ENCODE measurements around the gene PDE6A. TPM values are rescaled to one million over a fixed set of nuclear protein-coding genes. Genes with fewer than 3 reads are reported as not detected.

The PDE6A gene
- total and polyA plus RNA-seq, 2 experiments from 2014 or later: 3.6 to 3.9 TPM

DNA sequence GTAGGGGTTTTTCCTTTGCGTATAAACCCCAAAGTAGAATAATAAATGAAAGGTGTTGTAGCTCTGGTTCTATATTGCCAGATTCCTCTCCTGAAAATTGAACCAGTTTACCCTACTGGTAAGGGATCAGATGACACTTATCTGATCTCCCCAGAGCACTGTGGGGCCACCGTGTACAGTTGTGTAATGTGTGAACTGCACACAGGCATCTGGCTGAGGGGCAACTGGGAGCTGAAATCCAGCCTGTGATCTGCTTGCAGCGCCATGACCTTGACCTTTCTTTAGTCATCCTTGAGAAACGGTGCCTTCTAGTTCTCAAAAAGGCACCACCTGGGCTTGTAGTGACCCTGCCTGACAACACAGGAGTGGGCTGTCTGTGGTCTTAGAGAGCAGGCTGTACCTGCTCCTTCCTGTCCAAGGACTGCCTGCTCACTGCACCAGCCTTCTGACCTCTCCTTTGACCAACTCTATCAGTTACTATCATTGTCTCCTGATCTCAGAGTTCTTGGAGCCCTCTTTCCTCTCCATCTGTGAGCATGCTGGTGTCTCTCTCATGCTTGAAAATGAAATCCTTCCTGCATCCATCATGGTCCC, 40.2 kb downstream of the PDE6A start:
- DNase-seq (ENCODE audit: low spot score): peak; percentile 25

DNA sequence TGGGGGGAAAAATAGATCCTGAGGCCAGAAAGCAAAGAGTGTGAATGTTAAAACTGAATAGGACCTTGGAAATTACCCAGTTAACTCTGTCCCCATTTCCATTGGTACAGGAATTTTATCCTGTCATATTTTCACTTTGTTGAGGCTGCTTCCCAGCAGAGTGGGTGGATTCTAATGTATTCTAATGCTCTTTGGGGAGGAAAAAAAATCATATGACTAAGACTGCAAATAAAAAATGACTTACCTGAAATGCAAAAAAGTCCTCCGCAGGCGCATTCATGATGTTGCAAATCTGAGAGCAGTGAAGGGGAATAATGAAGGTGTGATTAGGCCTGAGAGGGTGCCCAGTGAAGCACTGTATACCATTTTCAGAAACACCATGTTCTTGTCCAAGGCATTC, 41.2 kb downstream of the PDE6A start:
- Histone ChIP-seq H2AFZ (no peak overlapping the region), H3K79me2 (no peaks in the 10 kb centered on the region), H4K20me1 (ENCODE audit: insufficient read depth, poor library complexity, severe bottlenecking) (no peaks in the 10 kb centered on the region), H3K4me1 (ENCODE audit: insufficient read depth) (peaks cover 16% of the 10 kb centered on the region), H3K9me3 (ENCODE audit: low read depth) (no peaks in the 10 kb centered on the region), H3K4me2 (no peak overlapping the region), H3K9me2 (replicated peaks; ENCODE audit: insufficient read depth) (no peaks in the 10 kb centered on the region), H3K27ac (no peak overlapping the region), H3K27me3 (no peaks in the 10 kb centered on the region), H3K4me3 (no peak overlapping the region), H3K36me3 (replicated peaks; ENCODE audit: insufficient read depth, low read depth) (no peaks in the 10 kb centered on the region)
- WGBS (ENCODE audit: low lambda C conversion rate, missing lambda C conversion rate): 98% methylated on average over 2 of the region's 2 CpGs
- TF ChIP-seq, protein P1, sequence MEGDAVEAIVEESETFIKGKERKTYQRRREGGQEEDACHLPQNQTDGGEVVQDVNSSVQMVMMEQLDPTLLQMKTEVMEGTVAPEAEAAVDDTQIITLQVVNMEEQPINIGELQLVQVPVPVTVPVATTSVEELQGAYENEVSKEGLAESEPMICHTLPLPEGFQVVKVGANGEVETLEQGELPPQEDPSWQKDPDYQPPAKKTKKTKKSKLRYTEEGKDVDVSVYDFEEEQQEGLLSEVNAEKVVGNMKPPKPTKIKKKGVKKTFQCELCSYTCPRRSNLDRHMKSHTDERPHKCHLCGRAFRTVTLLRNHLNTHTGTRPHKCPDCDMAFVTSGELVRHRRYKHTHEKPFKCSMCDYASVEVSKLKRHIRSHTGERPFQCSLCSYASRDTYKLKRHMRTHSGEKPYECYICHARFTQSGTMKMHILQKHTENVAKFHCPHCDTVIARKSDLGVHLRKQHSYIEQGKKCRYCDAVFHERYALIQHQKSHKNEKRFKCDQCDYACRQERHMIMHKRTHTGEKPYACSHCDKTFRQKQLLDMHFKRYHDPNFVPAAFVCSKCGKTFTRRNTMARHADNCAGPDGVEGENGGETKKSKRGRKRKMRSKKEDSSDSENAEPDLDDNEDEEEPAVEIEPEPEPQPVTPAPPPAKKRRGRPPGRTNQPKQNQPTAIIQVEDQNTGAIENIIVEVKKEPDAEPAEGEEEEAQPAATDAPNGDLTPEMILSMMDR (IDR thresholded peaks at IDR 0.05; ENCODE audit: poor library complexity): no peak
- TF ChIP-seq EZH2 (IDR thresholded peaks at IDR 0.05; ENCODE audit: borderline replicate concordance) (no peak), EZH2phosphoT487 (IDR thresholded peaks at IDR 0.05; ENCODE audit: low read depth, severe bottlenecking, unreplicated experiment) (no peak)
- DNase-seq (ENCODE audit: low spot score): no peak

More for the DNA sequence above, 40.2 kb downstream of the PDE6A start:
- 34% methylated on average over 4 of the region's 4 CpGs for WGBS (ENCODE audit: low lambda C conversion rate, missing lambda C conversion rate)
- Histone ChIP-seq H3K9me3 (ENCODE audit: low read depth) (no peaks in the 10 kb centered on the region), H3K9me2 (replicated peaks; ENCODE audit: insufficient read depth) (no peaks in the 10 kb centered on the region), H3K27ac (peak overlapping the region; percentile 2), H3K4me1 (ENCODE audit: insufficient read depth) (peaks cover 16% of the 10 kb centered on the region), H4K20me1 (ENCODE audit: insufficient read depth, poor library complexity, severe bottlenecking) (no peaks in the 10 kb centered on the region), H3K79me2 (no peaks in the 10 kb centered on the region), H3K27me3 (no peaks in the 10 kb centered on the region), H3K4me3 (no peak overlapping the region), H3K4me2 (no peak overlapping the region), H3K36me3 (replicated peaks; ENCODE audit: insufficient read depth, low read depth) (no peaks in the 10 kb centered on the region), H2AFZ (no peak overlapping the region)
- no peak for TF ChIP-seq EZH2 (IDR thresholded peaks at IDR 0.05; ENCODE audit: borderline replicate concordance)
- TF ChIP-seq, protein P1 (IDR thresholded peaks at IDR 0.05; ENCODE audit: poor library complexity): no peak
- no peak for TF ChIP-seq EZH2phosphoT487 (IDR thresholded peaks at IDR 0.05; ENCODE audit: low read depth, severe bottlenecking, unreplicated experiment)

DNA sequence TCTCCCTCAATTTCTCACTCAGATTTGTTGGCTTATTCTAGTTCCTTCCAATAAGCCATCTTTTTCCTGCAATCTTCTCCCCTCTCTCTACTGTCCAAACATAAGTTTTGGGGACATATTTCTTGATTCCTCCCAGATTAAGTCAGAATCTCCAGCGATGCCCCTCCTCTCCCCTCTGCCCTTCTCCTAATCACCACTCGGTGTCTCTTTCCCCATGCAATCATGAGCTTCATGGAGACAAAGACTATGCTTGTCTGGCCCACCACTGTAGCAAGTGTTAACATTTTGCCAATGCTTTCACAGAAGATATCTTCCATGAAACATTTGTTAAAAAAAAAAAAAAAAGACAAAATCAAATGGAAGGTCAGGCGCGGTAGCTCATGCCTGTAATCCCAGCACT, 42.4 kb downstream of the PDE6A start:
- peaks cover 16% of the 10 kb centered on the region for H3K4me1 ChIP-seq (ENCODE audit: insufficient read depth)
- no peaks in the 10 kb centered on the region for H3K27me3 ChIP-seq
- no peak overlapping the region for H3K4me3 ChIP-seq
- H3K36me3 ChIP-seq (replicated peaks; ENCODE audit: insufficient read depth, low read depth): no peaks in the 10 kb centered on the region
- no peaks in the 10 kb centered on the region for H3K9me3 ChIP-seq (ENCODE audit: low read depth)
- no peak overlapping the region for H2AFZ ChIP-seq
- no peaks in the 10 kb centered on the region for H3K9me2 ChIP-seq (replicated peaks; ENCODE audit: insufficient read depth)
- H3K27ac ChIP-seq: peak overlapping the region; percentile 39
- no peak overlapping the region for H3K4me2 ChIP-seq
- TF ChIP-seq EZH2 (IDR thresholded peaks at IDR 0.05; ENCODE audit: borderline replicate concordance): no peak
- TF ChIP-seq EZH2phosphoT487 (IDR thresholded peaks at IDR 0.05; ENCODE audit: low read depth, severe bottlenecking, unreplicated experiment): no peak
- TF ChIP-seq, protein P1 (IDR thresholded peaks at IDR 0.05; ENCODE audit: poor library complexity): peak; percentile 10
- no peaks in the 10 kb centered on the region for H3K79me2 ChIP-seq
- DNase-seq (ENCODE audit: low spot score): no peak
- 85% methylated on average over 4 of the region's 4 CpGs for WGBS (ENCODE audit: low lambda C conversion rate, missing lambda C conversion rate)
- no peaks in the 10 kb centered on the region for H4K20me1 ChIP-seq (ENCODE audit: insufficient read depth, poor library complexity, severe bottlenecking)

All from hepatocyte (in vitro differentiated cells).